Hindlimb muscle (tissue), 1 donor: ENCODE measurements around the gene PRKCA. TPM values are rescaled to one million over a fixed set of nuclear protein-coding genes. Genes with fewer than 3 reads are reported as not detected.

ENCODE experiments used
- DNase-seq: peaks from one replicate; pipeline ENCODE4 v3.0.0-alpha.2; 2013
- polyA plus RNA-seq: library from polyadenylated mRNA; unstranded; fragments of 120-200 nt; gene quantifications from one replicate; pipeline ENCODE4 v1.2.1, GENCODE V29; 2013; ENCODE audit not compliant: insufficient read length

The PRKCA gene
- polyA plus RNA-seq, 1 donor = 2.9 TPM

DNA sequence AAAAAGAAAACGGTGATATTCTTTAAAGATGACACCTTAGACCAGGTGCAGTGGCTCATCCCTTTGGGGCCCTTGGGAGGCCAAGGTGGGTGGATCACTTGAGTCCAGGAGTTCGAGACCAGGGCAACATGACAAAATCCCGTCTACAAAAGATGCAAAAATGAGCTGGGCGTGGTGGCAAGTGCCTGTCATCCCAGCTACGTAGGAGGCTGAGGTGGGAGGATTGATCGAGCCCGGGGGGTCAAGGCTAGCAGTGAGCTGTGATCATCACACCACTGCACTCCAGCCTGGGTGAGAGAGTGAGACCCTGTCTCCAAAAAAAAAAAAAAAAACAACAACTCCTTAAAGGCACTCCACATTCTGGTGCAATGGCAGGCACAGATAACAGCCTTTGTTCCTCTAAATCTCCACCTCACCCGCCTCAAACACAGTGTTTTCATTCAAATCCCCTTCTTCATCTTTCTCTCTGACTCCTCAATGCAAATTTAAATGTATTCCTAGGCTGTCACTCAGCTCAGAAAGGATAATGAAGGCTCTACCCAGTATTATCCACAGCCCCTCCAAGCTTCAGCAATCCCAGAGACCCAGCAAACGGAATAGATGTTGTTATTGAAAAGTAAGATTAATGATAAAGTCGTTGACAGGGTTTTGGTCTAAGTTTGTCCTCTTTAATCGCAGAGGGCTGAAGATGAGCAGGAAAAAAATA is 476.3 kb downstream of the PRKCA start:
- DNase-seq = no peak

DNA sequence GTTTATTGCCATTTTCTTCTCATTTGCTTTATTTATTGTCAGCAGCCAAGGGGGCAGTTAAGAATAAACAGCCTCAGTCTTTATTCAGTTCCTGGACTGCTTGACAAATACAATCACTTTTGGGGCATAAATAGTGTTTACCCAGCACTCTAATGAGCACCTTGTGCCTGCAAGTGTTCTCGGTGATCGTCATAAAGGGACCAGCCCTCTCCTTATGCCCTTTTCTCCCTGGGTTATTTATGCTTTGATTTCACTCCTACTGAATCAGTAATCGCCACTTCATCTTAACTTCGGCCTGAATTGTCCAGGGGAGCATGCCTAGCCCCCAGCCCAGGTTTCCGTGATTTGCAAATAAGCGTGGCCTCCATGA is 476.8 kb downstream of the PRKCA start:
- DNase-seq = no peak

DNA sequence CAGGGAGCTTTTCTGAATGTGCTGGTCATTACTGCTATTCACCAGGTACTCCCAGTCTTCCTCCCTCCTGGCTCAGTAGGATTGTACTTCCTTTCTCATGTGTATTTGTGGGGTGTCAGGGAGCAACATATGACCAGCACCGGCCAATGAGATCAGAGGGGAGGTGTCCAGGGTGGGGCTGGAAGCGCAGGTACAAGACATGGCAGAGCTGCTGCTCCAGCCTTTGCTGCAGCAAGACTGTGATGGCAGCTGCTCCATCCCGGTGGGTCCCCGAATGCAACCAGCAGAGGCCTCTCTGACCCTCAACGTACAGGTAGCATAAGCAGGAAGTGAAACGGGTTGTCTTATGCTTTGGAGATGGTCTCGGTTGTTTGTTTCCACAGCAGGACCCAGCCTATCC is 478.7 kb downstream of the PRKCA start:
- no peak for DNase-seq

DNA sequence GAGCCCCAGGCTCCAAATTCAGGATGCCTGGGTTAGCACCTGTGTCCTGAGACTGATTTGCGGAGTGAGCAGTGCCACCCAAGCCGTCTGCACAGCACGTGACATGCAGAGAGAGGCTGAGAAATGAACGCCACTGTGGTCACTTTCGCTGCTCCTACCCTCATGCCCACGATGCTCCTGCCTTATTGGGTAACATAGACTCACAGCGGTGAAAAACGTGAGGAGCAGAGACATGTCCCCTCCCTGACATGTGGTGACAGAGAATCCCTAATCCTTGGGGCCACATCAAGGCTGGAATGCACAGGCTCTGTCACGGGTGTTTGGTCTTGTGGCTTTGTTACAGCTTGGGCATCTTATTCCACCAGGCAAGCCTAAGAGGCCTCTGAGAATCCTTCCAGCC is 480.4 kb downstream of the PRKCA start:
- no peak for DNase-seq

DNA sequence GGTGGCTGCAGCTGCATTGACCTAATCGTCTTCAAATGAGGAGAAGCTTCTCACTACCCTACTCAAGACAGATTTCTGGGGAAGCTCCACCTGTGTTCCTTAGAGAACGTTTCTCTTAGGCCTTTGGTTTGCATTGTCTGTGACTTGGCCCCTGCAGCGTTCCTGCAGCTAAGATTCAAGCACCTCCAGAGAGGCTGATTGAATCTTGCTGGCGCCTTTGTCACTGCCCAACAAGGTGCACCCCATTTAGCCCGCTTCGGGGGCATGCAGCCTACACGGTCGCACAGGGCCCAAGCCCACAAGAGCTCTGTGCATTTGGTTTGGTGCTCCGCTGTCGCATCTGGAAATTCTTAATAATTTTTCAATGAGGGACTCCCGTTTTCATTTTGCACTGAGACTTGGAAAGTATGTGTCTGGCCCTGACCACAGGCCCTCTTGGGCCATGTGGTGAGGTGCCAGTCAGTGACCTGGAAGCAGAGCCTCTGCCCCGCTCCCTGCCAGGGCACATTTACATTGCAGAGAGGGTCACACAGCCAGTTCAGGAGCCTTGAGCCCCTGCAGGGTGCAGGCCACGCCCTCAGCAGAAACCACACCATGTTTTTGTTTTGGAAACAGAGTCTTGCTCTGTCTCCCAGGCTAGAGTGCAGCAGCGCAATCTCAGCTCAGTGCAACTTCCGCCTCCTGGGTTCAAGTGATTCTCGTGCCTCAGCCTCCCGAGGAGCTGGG is 481.4 kb downstream of the PRKCA start:
- DNase-seq = no peak

DNA sequence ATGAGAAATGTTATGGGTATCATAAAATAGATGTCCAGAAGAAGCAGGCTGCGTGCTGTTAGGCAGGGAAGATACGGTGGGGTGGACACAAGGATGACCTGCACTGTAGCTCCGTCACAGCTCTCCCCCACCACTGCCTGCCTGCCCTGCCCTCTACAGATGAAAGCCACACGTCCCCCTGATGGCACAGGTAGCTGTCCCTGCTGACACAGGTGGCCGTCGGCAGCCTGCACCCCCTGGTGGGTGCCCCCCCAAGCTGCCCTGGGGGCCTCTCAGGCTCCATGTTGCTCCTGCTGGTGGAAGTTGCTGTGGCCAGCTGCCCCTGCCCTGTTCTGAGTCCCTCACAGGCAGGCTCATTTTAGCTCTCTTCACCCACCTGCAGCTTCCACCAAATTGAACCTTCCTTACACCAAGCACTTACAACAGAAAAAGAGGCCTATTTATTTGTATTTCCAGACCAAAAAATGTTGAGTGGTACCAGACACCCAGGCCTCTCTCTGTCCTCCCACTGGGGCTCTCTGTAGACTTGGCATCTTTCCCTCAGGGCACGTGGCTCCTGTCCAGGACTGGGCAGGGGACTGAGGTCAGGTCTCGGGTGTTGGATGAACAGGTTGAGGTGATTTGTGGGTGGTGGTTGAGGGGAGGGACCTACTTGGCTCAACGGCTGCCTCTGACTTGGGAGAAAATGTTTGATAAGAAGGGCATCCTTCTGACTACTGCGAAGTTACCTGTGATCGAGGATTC is 482.4 kb downstream of the PRKCA start:
- DNase-seq = no peak

DNA sequence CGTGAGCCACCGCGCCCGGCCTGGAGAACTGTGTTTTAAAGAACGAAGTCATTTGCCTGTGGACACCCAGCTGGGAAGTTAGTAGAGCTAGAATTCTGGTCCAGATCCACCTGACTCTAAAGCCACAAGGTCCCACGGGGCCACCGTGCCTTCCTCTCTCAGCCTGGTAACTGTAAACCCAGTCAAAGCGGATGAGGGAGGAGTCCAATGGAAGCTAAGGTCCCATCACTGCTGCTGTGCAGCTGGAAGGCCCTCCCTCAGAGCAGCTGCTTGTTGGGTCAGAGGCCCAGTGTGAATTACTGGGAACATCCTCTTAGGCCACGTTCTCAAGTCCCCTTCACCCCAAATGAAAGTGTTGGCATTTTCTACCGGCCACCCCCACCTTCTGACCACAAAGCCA is 483.7 kb downstream of the PRKCA start:
- no peak for DNase-seq

DNA sequence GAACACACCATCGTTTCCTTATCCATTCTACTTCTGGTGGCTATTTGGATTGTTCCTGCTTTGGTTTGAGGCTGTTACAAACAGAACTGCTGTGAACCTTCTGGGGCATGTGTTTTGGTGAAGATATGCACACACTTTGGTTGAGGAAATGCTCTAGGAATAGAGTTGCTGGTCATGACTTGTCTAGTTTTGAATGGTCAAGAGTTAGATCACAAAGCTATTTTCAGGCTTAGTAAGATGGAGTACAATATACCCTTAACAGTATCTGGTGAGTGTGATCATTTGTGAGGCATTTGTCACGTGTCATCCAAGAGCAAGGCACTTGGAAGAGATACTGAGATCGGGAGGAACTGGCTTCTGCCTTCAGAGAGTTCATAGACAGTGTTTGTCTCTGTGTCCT is 485.5 kb downstream of the PRKCA start:
- no peak for DNase-seq

DNA sequence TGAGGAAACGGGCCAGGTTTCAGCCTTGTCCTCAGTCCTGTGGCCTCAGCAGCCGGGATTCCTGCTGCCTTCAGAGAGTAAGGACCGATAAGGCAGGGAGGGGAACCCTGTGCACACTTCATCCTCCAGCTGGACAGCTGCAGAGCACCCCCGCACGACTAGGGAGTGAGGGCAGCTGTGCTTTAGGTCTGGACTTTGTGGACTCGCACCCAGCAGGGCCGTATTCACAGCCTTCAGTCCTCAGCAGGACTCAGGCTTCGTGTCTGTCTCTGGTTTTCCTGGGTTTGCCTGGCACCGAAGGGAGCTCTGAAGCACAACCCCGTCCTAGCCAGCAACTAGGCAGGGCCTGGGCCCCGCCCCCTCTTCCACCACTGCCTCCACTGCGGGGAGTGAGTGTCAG is 486.7 kb downstream of the PRKCA start:
- DNase-seq = no peak

DNA sequence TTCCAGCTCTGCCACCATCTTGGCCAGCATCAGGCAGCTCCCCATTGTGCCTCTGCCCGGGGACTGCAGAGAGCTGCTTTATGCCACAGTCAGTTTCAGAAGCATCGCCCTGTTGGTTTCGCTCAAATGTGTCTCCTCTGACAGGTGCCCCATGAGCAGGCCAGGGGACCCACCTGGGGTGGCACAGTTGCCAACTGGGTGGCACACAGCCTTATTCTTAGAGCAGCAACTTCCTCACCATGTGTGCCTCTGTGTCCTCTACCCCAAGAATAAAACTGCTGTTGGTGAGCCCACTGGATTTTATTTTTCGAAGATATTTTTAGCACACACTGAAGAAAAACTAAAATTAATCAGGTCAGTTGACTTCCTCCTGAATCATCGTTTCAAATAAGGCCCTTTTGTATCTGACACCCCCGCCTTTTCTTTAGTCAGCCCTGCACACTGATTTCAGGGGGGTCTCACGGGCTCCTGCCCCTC is 487.6 kb downstream of the PRKCA start:
- no peak for DNase-seq

DNA sequence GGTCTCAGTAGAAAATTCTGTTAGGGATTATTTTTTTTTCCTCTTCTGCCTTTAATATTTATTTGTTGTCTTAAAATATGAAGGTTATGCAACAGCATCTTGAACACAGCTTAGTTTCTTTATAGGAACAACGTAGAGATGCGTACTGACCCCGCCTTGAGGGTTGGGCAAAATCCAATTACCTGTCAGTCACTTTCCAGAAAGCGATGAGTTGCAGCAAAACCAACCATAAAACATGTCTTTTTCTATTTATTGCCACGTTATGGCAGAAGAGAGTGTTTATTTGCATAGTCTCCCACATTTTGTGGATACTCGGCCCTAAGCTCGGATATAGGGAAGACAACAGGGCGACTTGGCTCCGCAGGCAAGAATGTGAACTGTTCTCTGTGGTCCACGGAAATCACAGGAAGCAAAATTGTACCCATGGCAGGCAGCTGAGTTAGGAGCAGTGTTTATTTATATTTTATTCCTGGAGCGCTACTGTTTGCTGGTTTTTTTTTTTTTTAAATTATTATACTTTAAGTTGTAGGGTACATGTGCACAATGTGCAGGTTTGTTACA is 488.2 kb downstream of the PRKCA start:
- no peak for DNase-seq

DNA sequence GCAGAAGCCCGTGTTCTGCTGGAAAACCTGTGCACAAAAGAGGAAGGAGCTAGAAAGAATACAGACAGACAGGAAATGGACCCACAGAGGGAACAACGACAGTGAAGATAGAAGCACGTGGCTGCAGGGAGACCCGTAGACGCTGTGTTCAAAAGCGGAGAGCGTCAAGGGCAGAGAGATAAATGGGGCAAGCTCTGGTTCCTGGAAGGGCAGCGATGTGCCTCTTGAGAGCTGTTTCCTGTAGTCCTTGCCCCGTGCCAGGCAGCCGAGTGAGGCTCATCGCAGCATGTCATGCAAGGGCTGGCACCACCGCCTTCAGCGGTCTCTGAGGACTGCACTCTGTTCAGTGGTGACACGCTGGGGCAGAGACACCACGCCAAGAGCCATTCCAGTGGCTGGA is 488.9 kb downstream of the PRKCA start:
- DNase-seq = no peak

DNA sequence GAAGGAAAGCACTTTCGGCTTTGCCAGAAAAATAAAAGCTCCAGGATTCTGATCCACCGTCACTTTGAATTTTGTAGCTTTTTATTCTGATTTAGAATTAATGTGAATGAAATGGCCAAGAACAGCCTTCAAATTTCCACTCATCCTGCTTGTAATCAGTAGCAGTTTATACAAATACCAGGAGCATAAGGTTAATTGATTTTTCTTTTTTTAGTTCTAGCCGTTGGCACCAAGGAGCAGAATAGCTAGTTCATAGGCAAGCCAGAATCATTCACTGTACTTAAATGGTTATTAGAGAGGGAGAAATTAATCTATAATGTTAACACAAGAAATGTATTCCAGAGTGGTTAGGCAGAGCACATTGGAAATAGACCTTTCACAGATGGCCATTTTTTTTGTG is 491.4 kb downstream of the PRKCA start:
- DNase-seq = no peak

DNA sequence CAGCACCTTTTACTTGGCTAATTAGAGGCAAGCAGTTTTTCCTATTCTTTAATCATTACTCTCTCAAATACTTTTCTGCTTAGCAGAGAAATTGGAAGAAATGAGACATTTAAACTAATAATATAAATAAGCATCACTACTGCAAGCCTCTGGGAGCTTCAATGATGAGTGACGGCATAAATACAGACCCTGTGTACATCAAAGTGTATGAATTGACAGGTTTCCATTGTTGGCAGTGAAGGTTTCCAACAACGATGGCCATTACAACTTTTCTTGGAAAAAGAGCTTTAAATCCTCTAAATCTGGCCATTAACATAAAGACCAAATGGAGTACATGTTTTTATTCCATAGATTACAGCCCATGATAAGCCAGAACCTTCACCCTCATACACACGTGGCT is 493.1 kb downstream of the PRKCA start:
- no peak for DNase-seq

DNA sequence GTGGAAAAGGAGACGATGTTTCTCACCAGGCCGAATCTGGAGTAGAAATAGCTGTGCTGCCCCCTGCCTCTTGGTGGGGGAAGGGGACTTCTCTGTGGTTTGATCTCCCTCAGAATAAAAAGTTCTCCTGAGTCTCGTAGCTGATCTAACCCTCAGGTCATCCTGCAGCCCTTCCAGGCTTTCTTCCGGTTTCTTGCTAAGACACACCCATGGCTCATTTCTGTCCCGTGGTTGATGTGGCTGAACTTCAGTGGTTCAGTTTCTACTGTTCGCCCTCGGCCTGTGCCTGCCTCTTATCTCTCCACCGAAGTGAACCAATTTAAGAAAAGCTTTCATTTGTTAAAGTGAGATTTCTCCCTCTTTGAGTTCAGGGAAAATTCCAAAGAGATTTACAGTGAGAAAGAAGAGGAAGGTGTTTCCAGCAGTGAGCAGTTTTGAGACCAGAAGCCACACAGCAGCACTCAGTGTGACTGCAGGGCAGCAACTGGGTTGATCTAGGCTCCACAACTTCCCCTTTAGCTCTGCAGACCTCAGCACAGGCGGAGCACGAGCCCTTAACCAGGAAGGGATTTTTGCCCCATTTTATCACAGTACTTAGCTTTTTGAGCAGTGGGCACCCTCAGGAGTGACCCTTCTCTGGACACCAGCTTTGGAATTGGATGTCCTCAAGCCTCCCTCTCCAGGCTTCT is 497.6 kb downstream of the PRKCA start:
- no peak for DNase-seq

DNA sequence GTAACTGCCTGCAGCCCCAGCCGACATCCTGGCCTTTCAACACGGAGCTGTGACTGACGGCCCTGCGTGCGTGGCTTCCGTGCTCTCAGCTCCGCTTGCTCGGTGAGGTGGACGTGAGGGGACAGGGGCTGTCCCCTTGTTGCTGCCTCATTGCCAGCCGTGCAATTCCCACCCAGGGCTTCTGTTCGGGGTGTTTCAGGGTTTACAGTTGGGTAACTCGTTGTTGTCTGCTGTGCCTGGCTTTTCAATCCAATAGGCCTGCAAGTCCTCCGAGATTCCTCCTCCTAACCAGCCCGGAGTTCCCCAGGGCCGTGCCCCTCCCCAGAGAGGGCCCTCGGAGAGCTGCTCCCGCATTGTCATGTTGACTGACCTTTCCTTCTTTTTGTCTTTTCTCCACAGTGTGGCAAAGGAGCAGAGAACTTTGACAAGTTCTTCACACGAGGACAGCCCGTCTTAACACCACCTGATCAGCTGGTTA is 501.1 kb downstream of the PRKCA start:
- DNase-seq = no peak

DNA sequence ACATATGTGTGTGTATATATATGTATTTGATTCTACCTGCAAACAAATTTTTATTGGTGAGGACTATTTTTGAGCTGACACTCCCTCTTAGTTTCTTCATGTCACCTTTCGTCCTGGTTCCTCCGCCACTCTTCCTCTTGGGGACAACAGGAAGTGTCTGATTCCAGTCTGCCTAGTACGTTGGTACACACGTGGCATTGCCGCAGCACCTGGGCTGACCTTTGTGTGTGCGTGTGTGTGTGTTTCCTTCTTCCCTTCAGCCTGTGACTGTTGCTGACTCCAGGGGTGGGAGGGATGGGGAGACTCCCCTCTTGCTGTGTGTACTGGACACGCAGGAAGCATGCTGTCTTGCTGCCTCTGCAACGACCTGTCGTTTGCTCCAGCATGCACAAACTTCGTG is 503.2 kb downstream of the PRKCA start:
- DNase-seq = no peak

DNA sequence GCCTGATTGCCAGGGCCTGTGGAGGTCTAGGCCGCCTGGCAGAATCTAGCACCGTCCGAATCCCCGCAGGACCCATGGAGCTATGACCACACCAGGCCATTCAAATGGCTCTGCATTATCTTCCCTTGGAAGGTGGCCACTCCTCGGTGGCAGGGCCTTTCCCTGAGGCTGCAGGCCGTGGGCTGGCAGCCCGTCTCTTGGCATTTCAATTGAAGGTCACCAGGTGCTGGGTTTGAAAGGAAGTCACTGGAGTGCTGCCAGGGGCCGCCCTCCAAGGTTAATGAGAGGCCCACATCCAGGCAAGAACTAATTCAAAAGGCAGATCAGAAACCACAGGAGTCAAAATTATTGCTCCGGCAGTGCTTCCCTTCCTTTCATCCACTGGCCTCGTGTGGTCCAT is 504.8 kb downstream of the PRKCA start:
- no peak for DNase-seq

DNA sequence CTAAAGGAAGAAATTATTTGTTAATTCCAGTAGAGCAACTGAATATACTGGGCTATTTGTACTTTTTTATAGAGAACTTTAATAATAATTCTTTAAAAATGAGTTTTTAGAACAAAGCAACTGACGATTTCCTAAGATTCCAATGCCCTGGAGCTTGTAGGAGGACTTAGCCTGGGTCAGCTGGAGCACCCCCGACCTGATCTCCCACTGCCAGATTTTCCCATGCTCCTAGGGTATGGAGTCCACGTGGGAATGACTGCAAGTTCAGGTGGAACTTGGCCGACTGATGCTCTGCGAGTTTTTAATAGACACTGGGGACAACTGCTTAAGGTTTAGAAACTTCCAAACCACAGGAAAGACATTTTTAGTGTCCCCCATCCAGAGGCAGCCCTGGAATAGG is 507.0 kb downstream of the PRKCA start:
- no peak for DNase-seq

DNA sequence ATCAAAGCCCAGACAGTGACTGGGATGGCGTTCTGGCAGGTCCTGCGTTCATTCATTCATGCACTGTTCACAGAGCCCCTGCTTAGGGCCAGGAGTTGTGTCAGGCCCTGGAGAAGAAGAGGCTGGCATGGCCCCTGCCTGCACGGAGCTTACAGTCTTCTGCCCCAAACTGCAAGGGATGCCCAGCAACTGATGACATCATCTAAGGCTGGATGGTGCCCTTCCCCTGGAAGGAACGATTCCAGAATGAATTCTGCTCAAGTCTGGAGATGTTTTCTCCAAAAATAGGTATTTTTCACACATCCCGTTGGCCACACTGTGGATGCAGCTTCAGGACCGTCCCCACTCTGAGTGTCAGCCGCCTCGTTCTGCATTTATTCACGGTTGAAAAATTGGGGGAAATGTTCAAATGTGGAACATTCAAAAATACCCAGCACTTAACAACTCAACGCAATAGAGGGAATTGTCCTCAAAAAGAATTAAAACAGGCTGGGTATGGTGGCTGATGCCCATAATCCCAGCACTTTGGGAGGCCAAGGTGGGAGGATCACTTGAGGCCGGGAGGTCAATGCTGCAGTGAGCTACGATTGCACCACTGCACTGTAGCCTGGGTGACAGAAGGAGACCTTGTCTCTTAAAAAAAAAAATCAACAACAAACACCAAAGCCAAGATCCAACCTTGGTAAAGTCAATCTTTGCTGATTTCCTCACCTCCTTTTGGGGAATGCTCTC is 508.7 kb downstream of the PRKCA start:
- DNase-seq = no peak

DNA sequence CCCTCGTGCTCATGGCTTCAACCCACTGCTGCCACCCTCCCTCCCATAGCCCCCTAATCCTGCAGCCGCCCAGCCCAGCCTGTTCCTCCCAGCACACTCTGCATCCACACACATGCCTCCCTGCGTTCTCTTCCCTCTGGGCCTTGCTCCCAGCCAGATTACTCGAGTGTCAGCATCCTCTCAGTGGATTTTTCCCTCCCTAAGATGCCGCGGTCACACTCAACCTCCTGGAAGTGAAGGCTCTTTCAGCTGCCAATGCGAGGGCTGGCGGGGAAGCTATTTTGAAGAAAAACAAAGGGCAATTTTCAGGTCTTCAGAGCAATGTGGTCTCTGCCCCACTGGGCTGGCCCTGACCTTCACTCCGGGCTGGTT is 509.3 kb downstream of the PRKCA start:
- no peak for DNase-seq

DNA sequence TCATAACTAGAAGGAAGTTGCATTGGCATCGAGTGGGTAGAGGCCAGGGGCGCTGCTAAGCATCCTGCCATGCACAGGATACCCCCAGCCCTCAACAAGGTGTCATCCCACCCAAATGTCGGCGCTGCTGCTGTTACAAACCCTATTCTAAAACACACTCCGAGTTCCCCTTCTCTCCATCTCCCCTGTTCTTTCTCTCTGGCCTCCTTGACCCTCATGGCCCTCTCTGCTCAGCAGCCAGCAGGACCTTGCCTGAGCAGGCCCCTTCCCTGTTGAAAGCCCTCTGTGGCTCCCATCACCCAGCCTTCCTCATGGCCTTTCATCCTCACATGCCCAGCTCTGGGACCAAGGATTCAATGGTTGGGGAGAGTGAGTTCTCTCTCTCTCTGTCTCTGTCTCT is 510.2 kb downstream of the PRKCA start:
- DNase-seq = no peak
